ENCODE results near the gene SMYD3. TPM values are rescaled to one million over a fixed set of nuclear protein-coding genes. Genes with fewer than 3 reads are reported as not detected.

The SMYD3 gene
- total RNA-seq, 1 donor: 45.5 TPM

DNA sequence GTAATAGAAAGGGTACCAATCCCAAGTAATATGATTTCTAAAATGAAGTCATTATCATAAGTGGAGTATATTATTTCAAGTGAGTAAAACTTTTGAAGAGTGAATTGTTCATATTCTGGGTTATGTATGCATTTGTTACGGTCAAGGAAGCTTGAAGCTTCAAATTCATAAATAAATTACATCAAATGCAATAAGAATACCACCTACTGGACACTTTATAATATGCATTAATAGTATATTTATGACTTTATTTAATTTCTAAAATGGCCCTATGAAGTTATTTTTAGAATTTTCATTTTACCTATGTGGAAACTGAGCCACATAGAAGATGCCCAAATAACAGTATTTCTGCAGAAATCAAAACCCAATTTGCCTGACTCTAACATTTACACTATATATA lies 260.6 kb downstream of the SMYD3 start:
- H3K4me3 ChIP-seq (ENCODE audit: low read depth, low read length): no peak overlapping the region
- DNase-seq (ENCODE audit: low read depth): peak; percentile 7
- TF ChIP-seq CTCF (IDR thresholded peaks at IDR 0.05; ENCODE audit: insufficient read depth, low read length): no peak

DNA sequence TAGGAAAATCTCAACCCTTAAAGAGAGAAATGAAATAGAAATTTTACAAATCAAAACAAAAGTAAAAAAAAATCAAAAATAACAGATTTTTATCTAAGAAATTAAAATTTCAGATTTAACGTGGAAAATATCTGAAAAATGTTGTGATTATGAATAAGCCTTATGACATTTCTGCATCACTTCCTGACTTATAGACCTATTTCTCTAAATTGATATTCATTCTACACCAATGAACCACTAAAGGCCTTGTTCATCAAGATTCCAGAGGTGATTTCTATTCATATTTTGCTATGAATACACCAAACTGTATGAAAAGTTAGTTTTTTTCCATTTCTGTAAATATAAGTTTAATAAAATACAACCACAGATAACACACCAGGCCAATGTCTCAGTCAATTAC lies 261.5 kb downstream of the SMYD3 start:
- H3K4me3 ChIP-seq (ENCODE audit: low read depth, low read length): no peak overlapping the region
- DNase-seq (ENCODE audit: low read depth): peak; percentile 4
- TF ChIP-seq CTCF (IDR thresholded peaks at IDR 0.05; ENCODE audit: insufficient read depth, low read length): no peak

GRCh38 chr1:246232126-246232525 lies 275.0 kb downstream of the SMYD3 start:
- no peak for TF ChIP-seq CTCF (IDR thresholded peaks at IDR 0.05; ENCODE audit: insufficient read depth, low read length)
- no peak for DNase-seq (ENCODE audit: low read depth)
- H3K4me3 ChIP-seq (ENCODE audit: low read depth, low read length): no peak overlapping the region

DNA sequence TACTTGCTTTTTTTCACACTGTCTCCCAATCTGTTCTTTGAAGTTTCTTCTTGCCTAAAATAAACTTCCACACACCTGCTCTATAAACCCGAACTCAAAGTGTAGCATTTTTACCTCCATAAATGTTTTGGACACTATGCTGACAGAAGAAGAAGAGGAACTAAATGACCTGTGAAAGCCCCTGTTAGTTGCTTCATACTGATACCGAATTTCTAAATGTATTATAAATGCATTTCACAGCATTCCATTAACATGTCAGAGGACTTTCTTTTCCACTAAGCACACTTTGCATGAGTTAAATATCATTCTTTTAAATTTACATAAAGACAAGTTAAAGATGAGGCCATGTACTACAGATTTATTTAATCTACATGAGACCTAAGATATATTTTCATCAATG lies 281.0 kb downstream of the SMYD3 start:
- DNase-seq (ENCODE audit: low read depth): no peak
- TF ChIP-seq CTCF (IDR thresholded peaks at IDR 0.05; ENCODE audit: insufficient read depth, low read length): no peak
- no peak overlapping the region for H3K4me3 ChIP-seq (ENCODE audit: low read depth, low read length)

DNA sequence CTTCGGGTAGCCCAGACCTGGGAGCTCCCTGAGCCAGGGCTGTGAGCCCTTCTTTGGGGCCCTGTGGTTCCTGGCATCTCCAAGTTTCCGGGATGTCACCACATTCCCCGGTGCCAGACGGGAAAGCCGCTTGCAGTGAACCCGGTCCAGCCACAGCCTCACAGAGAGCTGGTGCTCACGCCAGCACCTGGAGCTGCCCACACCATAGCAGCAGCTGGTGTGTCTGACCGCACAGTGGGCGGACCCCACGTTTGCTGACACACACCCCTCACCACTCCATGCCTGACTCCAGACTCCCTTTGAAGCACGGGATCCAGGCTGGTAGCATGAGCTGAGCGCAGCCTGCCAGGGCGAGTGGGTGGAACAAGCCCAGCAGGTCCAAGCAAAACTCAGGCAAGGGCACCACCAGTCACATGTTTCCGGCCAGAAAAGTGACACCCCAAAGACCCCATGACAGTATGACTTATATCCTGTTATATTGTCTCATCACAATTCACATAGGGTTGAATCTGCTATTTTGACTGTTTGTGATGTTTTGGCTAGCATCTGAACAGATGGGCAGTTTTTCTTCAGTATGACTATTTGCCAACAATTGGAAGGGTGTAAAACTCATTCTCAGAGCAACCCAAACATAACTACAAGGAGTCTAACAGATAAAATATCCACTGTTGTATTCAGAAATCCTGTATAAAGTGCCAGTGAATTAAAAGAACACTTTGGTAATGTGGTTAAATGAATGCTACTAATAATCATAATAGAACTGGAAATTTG lies 285.4 kb downstream of the SMYD3 start:
- no peak for TF ChIP-seq CTCF (IDR thresholded peaks at IDR 0.05; ENCODE audit: insufficient read depth, low read length)
- no peak for DNase-seq (ENCODE audit: low read depth)
- no peak overlapping the region for H3K4me3 ChIP-seq (ENCODE audit: low read depth, low read length)

- no peak for TF ChIP-seq CTCF (IDR thresholded peaks at IDR 0.05; ENCODE audit: insufficient read depth, low read length)
- DNase-seq (ENCODE audit: low read depth): no peak
- no peak overlapping the region for H3K4me3 ChIP-seq (ENCODE audit: low read depth, low read length)
These were observed 286.5 kb downstream of the SMYD3 start for GRCh38 chr1:246220495-246221065.

Data from fibroblast of the aortic adventitia (primary cell).